ENCODE results near the gene WFDC13. TPM values are rescaled to one million over a fixed set of nuclear protein-coding genes. Genes with fewer than 3 reads are reported as not detected.

WFDC13 gene
- total and polyA plus RNA-seq, 2 donors (not counting 1 experiment from before 2014, with no cell fraction given), result not detected

GRCh38 chr20:45735552-45735951 lies 33.7 kb downstream of the WFDC13 start:
- POLR2A ChIA-PET, result no interaction called here
- Histone ChIP-seq H3K27ac (ENCODE audit: low read length in 2 of 2) (no peak overlapping the region), H2AFZ (ENCODE audit: insufficient read depth, low read depth, low read length, poor library complexity, severe bottlenecking) (no peak overlapping the region), H3K27me3 (replicated peaks in 1 of 4; ENCODE audit: control extremely low read depth in 1 of 4, control insufficient read depth in 3 of 4, insufficient read depth in 4 of 4, low read length in 3 of 4) (peaks cover 0 to 10% (median 5%) of the 10 kb centered on the region in 4 experiments), H3K9me3 (ENCODE audit: control extremely low read depth in 1 of 3, control insufficient read depth in 2 of 3, insufficient read depth in 1 of 3, low read length in 2 of 3) (peaks cover 1 to 22% (median 17%) of the 10 kb centered on the region in 3 donors), H3K9ac (ENCODE audit: low read length) (no peak overlapping the region), H3K36me3 (replicated peaks in 1 of 2; ENCODE audit: control extremely low read depth in 1 of 2, control insufficient read depth in 1 of 2, extremely low read depth in 1 of 2, insufficient read depth in 2 of 2, low read length in 1 of 2) (no peaks in the 10 kb centered on the region), H4K20me1 (ENCODE audit: control insufficient read depth, insufficient read depth, low read length, poor library complexity, severe bottlenecking) (no peaks in the 10 kb centered on the region), H3K4me3 (ENCODE audit: control extremely low read depth in 1 of 5, extremely low read depth in 1 of 5, insufficient read depth in 1 of 5, low read depth in 2 of 5, low read length in 4 of 5) (no peak overlapping the region), H3K79me2 (ENCODE audit: control insufficient read depth, insufficient read depth, low read length) (no peaks in the 10 kb centered on the region), H3K4me2 (replicated peaks; ENCODE audit: low read depth, low read length, poor library complexity, severe bottlenecking) (no peak overlapping the region), H3K4me1 (ENCODE audit: control insufficient read depth in 2 of 2, insufficient read depth in 2 of 2, low read length in 2 of 2) (no peaks in the 10 kb centered on the region)
- TF ChIP-seq EZH2 (IDR thresholded peaks at IDR 0.05; ENCODE audit: borderline replicate concordance, insufficient read depth, low read depth, low read length, poor library complexity, severe bottlenecking), result no peak
- TF ChIP-seq, protein P1, sequence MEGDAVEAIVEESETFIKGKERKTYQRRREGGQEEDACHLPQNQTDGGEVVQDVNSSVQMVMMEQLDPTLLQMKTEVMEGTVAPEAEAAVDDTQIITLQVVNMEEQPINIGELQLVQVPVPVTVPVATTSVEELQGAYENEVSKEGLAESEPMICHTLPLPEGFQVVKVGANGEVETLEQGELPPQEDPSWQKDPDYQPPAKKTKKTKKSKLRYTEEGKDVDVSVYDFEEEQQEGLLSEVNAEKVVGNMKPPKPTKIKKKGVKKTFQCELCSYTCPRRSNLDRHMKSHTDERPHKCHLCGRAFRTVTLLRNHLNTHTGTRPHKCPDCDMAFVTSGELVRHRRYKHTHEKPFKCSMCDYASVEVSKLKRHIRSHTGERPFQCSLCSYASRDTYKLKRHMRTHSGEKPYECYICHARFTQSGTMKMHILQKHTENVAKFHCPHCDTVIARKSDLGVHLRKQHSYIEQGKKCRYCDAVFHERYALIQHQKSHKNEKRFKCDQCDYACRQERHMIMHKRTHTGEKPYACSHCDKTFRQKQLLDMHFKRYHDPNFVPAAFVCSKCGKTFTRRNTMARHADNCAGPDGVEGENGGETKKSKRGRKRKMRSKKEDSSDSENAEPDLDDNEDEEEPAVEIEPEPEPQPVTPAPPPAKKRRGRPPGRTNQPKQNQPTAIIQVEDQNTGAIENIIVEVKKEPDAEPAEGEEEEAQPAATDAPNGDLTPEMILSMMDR (IDR thresholded peaks at IDR 0.05), result no peak
- intact Hi-C loops (cut with micrococcal nuclease), result no loop called here
- WGBS (ENCODE audit: insufficient coverage), result 74% methylated on average over 8 of the region's 8 CpGs
- CTCF ChIA-PET, result no interaction called here
- Mint-ChIP-seq H3K27ac (no peak overlapping the region), H3K4me3 (no peak overlapping the region), H3K4me1 (no peaks in the 10 kb centered on the region), H3K9me3 (ENCODE audit: insufficient read depth) (no peaks in the 10 kb centered on the region), H3K27me3 (peaks cover 28% of the 10 kb centered on the region)
- DNase-seq (no peak), ATAC-seq (ENCODE audit: low read depth) (no peak)

GRCh38 chr20:45735988-45736387 lies 34.1 kb downstream of the WFDC13 start:
- peaks cover 29% of the 10 kb centered on the region for H3K27me3 Mint-ChIP-seq

More at GRCh38 chr20:45735988-45736387, 34.1 kb downstream of the WFDC13 start:
- Histone ChIP-seq H3K27me3 (replicated peaks in 1 of 4; ENCODE audit: control extremely low read depth in 1 of 4, control insufficient read depth in 3 of 4, insufficient read depth in 4 of 4, low read length in 3 of 4) (peaks cover 0 to 10% (median 6%) of the 10 kb centered on the region in 4 experiments), H4K20me1 (ENCODE audit: control insufficient read depth, insufficient read depth, low read length, poor library complexity, severe bottlenecking) (no peaks in the 10 kb centered on the region), H3K4me3 (ENCODE audit: control extremely low read depth in 1 of 5, extremely low read depth in 1 of 5, insufficient read depth in 1 of 5, low read depth in 2 of 5, low read length in 4 of 5) (no peak overlapping the region), H3K4me2 (replicated peaks; ENCODE audit: low read depth, low read length, poor library complexity, severe bottlenecking) (no peak overlapping the region), H3K27ac (ENCODE audit: low read length in 2 of 2) (no peak overlapping the region), H2AFZ (ENCODE audit: insufficient read depth, low read depth, low read length, poor library complexity, severe bottlenecking) (no peak overlapping the region), H3K4me1 (ENCODE audit: control insufficient read depth in 2 of 2, insufficient read depth in 2 of 2, low read length in 2 of 2) (no peaks in the 10 kb centered on the region), H3K9me3 (ENCODE audit: control extremely low read depth in 1 of 3, control insufficient read depth in 2 of 3, insufficient read depth in 1 of 3, low read length in 2 of 3) (peaks cover 1 to 18% (median 17%) of the 10 kb centered on the region in 3 donors), H3K9ac (ENCODE audit: low read length) (no peak overlapping the region), H3K36me3 (replicated peaks in 1 of 2; ENCODE audit: control extremely low read depth in 1 of 2, control insufficient read depth in 1 of 2, extremely low read depth in 1 of 2, insufficient read depth in 2 of 2, low read length in 1 of 2) (no peaks in the 10 kb centered on the region), H3K79me2 (ENCODE audit: control insufficient read depth, insufficient read depth, low read length) (no peaks in the 10 kb centered on the region)
- CTCF ChIA-PET, result no interaction called here
- intact Hi-C loops (cut with micrococcal nuclease), result no loop called here
- WGBS (ENCODE audit: insufficient coverage), result 93% methylated on average over 19 of the region's 23 CpGs
- no peaks in the 10 kb centered on the region for H3K4me1 Mint-ChIP-seq
- H3K27ac Mint-ChIP-seq, result no peak overlapping the region
- ATAC-seq (ENCODE audit: low read depth) (no peak), DNase-seq (no peak)
- TF ChIP-seq EZH2 (IDR thresholded peaks at IDR 0.05; ENCODE audit: borderline replicate concordance, insufficient read depth, low read depth, low read length, poor library complexity, severe bottlenecking), result no peak
- TF ChIP-seq, protein P1 (IDR thresholded peaks at IDR 0.05), result no peak
- no peaks in the 10 kb centered on the region for H3K9me3 Mint-ChIP-seq (ENCODE audit: insufficient read depth)
- POLR2A ChIA-PET, result no interaction called here
- no peak overlapping the region for H3K4me3 Mint-ChIP-seq

Measured in B cell (primary cell).